ENCODE results near the gene SLC6A6. TPM values are rescaled to one million over a fixed set of nuclear protein-coding genes. Genes with fewer than 3 reads are reported as not detected.
A peak's percentile ranks its signal among the peaks of the same experiment; 100 is the strongest.

SLC6A6 gene
- total RNA-seq, 4 donors from 2014 or later = 15.0 to 36.2 (median 23.7) TPM

- no peak for TF ChIP-seq CTCF (IDR thresholded peaks at IDR 0.05)
- no peak for TF ChIP-seq POLR2A (IDR thresholded peaks at IDR 0.05; ENCODE audit: low read depth)
- TF ChIP-seq POLR2AphosphoS5 (IDR thresholded peaks at IDR 0.05) = no peak
- no peak for TF ChIP-seq EP300 (IDR thresholded peaks at IDR 0.05)
- no peak overlapping the region for H3K4me3 ChIP-seq
- no peak for DNase-seq (ENCODE audit: extremely low spot score)
- H3K36me3 ChIP-seq = no peaks in the 10 kb centered on the region
- no peaks in the 10 kb centered on the region for H3K9me3 ChIP-seq
- H3K27ac ChIP-seq (replicated peaks in 1 of 4) = no peak overlapping the region
- H3K27me3 ChIP-seq = no peaks in the 10 kb centered on the region
- 100% methylated on average over 2 of the region's 4 CpGs for WGBS
- peaks cover 0 to 15% (median 12%) of the 10 kb centered on the region in 4 donors for H3K4me1 ChIP-seq
- intact Hi-C loops (cut with DNase I) = no loop called here
These were observed 24.0 kb upstream of the SLC6A6 start for GRCh38 chr3:14378415-14378814.

- no peak overlapping the region for H3K27ac ChIP-seq (replicated peaks in 1 of 4)
- no peak for DNase-seq (ENCODE audit: extremely low spot score)
- peaks cover 0 to 5% (median 2%) of the 10 kb centered on the region in 4 donors for H3K4me1 ChIP-seq
- TF ChIP-seq EP300 (IDR thresholded peaks at IDR 0.05) (no peak), POLR2A (IDR thresholded peaks at IDR 0.05; ENCODE audit: low read depth) (no peak), CTCF (IDR thresholded peaks at IDR 0.05) (no peak), POLR2AphosphoS5 (IDR thresholded peaks at IDR 0.05) (no peak)
- H3K4me3 ChIP-seq = no peak overlapping the region
- 88% methylated on average over 10 of the region's 10 CpGs for WGBS
- H3K9me3 ChIP-seq = no peaks in the 10 kb centered on the region
- no peaks in the 10 kb centered on the region for H3K36me3 ChIP-seq
- no peaks in the 10 kb centered on the region for H3K27me3 ChIP-seq
- intact Hi-C loops (cut with DNase I) = no loop called here
These were observed 22.6 kb upstream of the SLC6A6 start for GRCh38 chr3:14379843-14380242.

GRCh38 chr3:14386254-14386653, 16.2 kb upstream of the SLC6A6 start:
- intact Hi-C loops (cut with DNase I) = no loop called here
- Histone ChIP-seq H3K36me3 (no peaks in the 10 kb centered on the region), H3K4me1 (peaks cover 0 to 25% (median 20%) of the 10 kb centered on the region in 4 donors), H3K27ac (replicated peaks in 1 of 4) (no peak overlapping the region), H3K27me3 (peaks cover 0 to 6% (median 0%) of the 10 kb centered on the region in 4 donors), H3K4me3 (no peak overlapping the region), H3K9me3 (peaks cover 0 to 4% (median 0%) of the 10 kb centered on the region in 4 donors)
- 81% methylated on average over 6 of the region's 9 CpGs for WGBS
- TF ChIP-seq CTCF (IDR thresholded peaks at IDR 0.05) = no peak
- TF ChIP-seq EP300 (IDR thresholded peaks at IDR 0.05) = no peak
- no peak for TF ChIP-seq POLR2AphosphoS5 (IDR thresholded peaks at IDR 0.05)
- no peak for TF ChIP-seq POLR2A (IDR thresholded peaks at IDR 0.05; ENCODE audit: low read depth)
- DNase-seq (ENCODE audit: extremely low spot score) = no peak

GRCh38 chr3:14388201-14388600, 14.2 kb upstream of the SLC6A6 start:
- H3K27ac ChIP-seq (replicated peaks in 1 of 4) = peak overlapping the region in 1 of 4 donors; percentile 32
- intact Hi-C loops (cut with DNase I) = no loop called here
- H3K4me3 ChIP-seq = no peak overlapping the region
- H3K9me3 ChIP-seq = peaks cover 0 to 4% (median 0%) of the 10 kb centered on the region in 4 donors
- TF ChIP-seq EP300 (IDR thresholded peaks at IDR 0.05) (no peak), POLR2A (IDR thresholded peaks at IDR 0.05; ENCODE audit: low read depth) (no peak), CTCF (IDR thresholded peaks at IDR 0.05) (no peak), POLR2AphosphoS5 (IDR thresholded peaks at IDR 0.05) (peak in 1 of 2 donors; percentile 41)
- WGBS = 73% methylated on average over 5 of the region's 5 CpGs
- DNase-seq (ENCODE audit: extremely low spot score) = no peak
- H3K27me3 ChIP-seq = peaks cover 0 to 6% (median 0%) of the 10 kb centered on the region in 4 donors
- H3K4me1 ChIP-seq = peaks cover 0 to 30% (median 29%) of the 10 kb centered on the region in 4 donors
- no peaks in the 10 kb centered on the region for H3K36me3 ChIP-seq

- Histone ChIP-seq H3K9me3 (peaks cover 0 to 4% (median 0%) of the 10 kb centered on the region in 4 donors), H3K4me1 (peaks cover 0 to 40% (median 38%) of the 10 kb centered on the region in 4 donors), H3K27ac (replicated peaks in 1 of 4) (peak overlapping the region in 1 of 4 donors; percentile 32), H3K4me3 (no peak overlapping the region), H3K36me3 (no peaks in the 10 kb centered on the region), H3K27me3 (peaks cover 0 to 6% (median 0%) of the 10 kb centered on the region in 4 donors)
- intact Hi-C loops (cut with DNase I) = no loop called here
- TF ChIP-seq POLR2AphosphoS5 (IDR thresholded peaks at IDR 0.05) (peak; percentile 25 to 67), CTCF (IDR thresholded peaks at IDR 0.05) (no peak)
- no peak for DNase-seq (ENCODE audit: extremely low spot score)
- WGBS = 65% methylated on average over 6 of the region's 6 CpGs
These were observed 13.2 kb upstream of the SLC6A6 start for GRCh38 chr3:14389166-14389606.
